Heart left ventricle (tissue), 16 donors: ENCODE data around the gene POC1A. TPM values are rescaled to one million over a fixed set of nuclear protein-coding genes. Genes with fewer than 3 reads are reported as not detected.

Experiments used
- ATAC-seq, 4 donors: fragments of 200-7000 bp; cut with Tn5 transposase; one replicate each; pipeline ENCODE4 v1.9.1; 2020 to 2022; ENCODE audit warnings: moderate library complexity in 4 of 4, mild to moderate bottlenecking in 3 of 4, moderate number of reproducible peaks in 1 of 4
- DNase-seq, 5 donors: peaks; one replicate each; pipeline ENCODE4 v3.0.0-alpha.2; 2020
- H3K27ac ChIP-seq, 12 donors: fragments of 200-600 bp; sonication (generic) in 4 of 12; one replicate each; pipeline versions ENCODE4 v1.5.0 to v1.8.0; 2016 to 2022; ENCODE audit warnings: mild to moderate bottlenecking in 2 of 12
- H3K27me3 ChIP-seq, 9 donors: fragments of 200-600 bp; sonication (generic) in 2 of 9; one replicate each; pipeline versions ENCODE4 v1.5.1 to v1.8.0; 2016 to 2022; ENCODE audit warnings: mild to moderate bottlenecking in 3 of 9
- H3K36me3 ChIP-seq, 9 donors: fragments of 200-600 bp; sonication (generic) in 2 of 9; one replicate each; pipeline versions ENCODE4 v1.5.0 to v1.8.0; 2018 to 2022; ENCODE audit warnings: mild to moderate bottlenecking in 2 of 9
- H3K4me1 ChIP-seq, 12 donors: fragments of 200-600 bp; sonication (generic) in 4 of 12; one replicate each; pipeline versions ENCODE4 v1.5.0 to v1.8.0; 2016 to 2022; ENCODE audit warnings: mild to moderate bottlenecking in 3 of 12
- H3K4me3 ChIP-seq, 12 donors: fragments of 200-600 bp; sonication (generic) in 4 of 12; one replicate each; pipeline versions ENCODE4 v1.5.0 to v1.8.0; 2017 to 2022; ENCODE audit warnings: mild to moderate bottlenecking in 9 of 12, moderate library complexity in 4 of 12
- H3K9me3 ChIP-seq, 12 donors: fragments of 200-600 bp; sonication (generic) in 4 of 12; one replicate each; pipeline versions ENCODE4 v1.5.0 to v1.8.0; 2016 to 2022; ENCODE audit warnings: mild to moderate bottlenecking in 1 of 12
- CTCF ChIP-seq, 12 donors: fragments of 200-600 bp; sonication (generic) in 4 of 12; IDR thresholded peaks; one replicate each; pipeline versions ENCODE4 v1.5.0 to v1.8.0; 2018 to 2022; ENCODE audit warnings: antibody characterized with exemption in 12 of 12, mild to moderate bottlenecking in 5 of 12
- POLR2A ChIP-seq, 2 donors: fragments of 450-650 bp; IDR thresholded peaks; one replicate each; pipeline ENCODE4 v1.6.1; 2017; ENCODE audit warnings: antibody characterized with exemption in 2 of 2, mild to moderate bottlenecking in 2 of 2, moderate library complexity in 2 of 2
- WGBS, 4 donors: extraction: QIAGEN DNeasy Blood & Tissue Kit in 2 of 4; methylation state at CpG; one replicate each; pipeline versions ENCODE4 v1.1.5 to v1.1.7; 2013 to 2018; 5-methylcytosine and 5-hydroxymethylcytosine counted together
- intact Hi-C, 10 donors: fragments of 100-400 bp; cut with DNase I; formaldehyde crosslinking; loops; one replicate each; pipeline versions ENCODE4 v1.11.1 to v1.14.2; 2022
- polyA plus RNA-seq, 2 donors: library from polyadenylated mRNA; stranded (reverse); fragments of 200-250 nt; gene quantifications; one replicate each; pipeline ENCODE4 v1.2.3, GENCODE V29; 2013
- total RNA-seq, 9 donors: library from RNA; depleted of rRNA in 2 of 9; stranded (reverse); fragments of >200 nt in 2 of 9; fragmentation: NEBNext Ultra II Directional in 3 of 9; extraction: Animal tissue kit (Norgen Biotek cat#: 25700) in 3 of 9; gene quantifications; one replicate each; pipeline versions ENCODE4 v1.1.0 to v1.2.4, GENCODE V29; 2016 to 2023
- donor health status: ischemic (EF 13 %, LVEDD 7.1; RV severe dilation, severe dysfunction).
- donor health status: healthy with polysubstance abuse.
- donor health status: DM: no; HTN: yes; CAD: no.
- donor health status: DM: no; HTN: no; CAD: no.
- donor health status: ischemic (EF 25% LVEDD 6.9; RV normal size, moderate dysfunction).
- donor health status: ischemic (EF 25% LVEDD 5.7; RV mildly dilated, moderate dysfunction).
- donor health status: healthy.
- donor health status: DM: yes; HTN: yes; CAD: no.
- donor health status: ischemic (EF 35%, LVEDD 5.7; RV mildly dilated, moderate dysfunction).
- donor health status: nonischemic (EF 11% LVEDD 7.7; RV severe dilation, severe dysfunction).
- donor health status: DM: yes; HTN: yes; CAD: no.
- donor health status: PGD.
- donor health status: ischemic (EF 29% LVEDD 5.4; RV normal size, mild dysfunction).
- donor health status: nonischemic (EF 23%, LVEDD 6.1; RV moderate dilation, normal function).

Gene POC1A
- total and polyA plus RNA-seq, 11 donors, result 0.50 to 5.2 (median 1.4) TPM

GRCh38 chr3:52072020-52072419 lies 82.2 kb downstream of the POC1A start:
- no peak overlapping the region for H3K4me3 ChIP-seq
- no peak for DNase-seq
- H3K4me1 ChIP-seq, result peaks cover 0 to 29% (median 18%) of the 10 kb centered on the region in 12 donors
- intact Hi-C loops, result loop anchor here in 1 of 10 donors (5.0 kb wide), 1 partner anchor 35 kb away; no protein-coding TSS in a partner anchor
- H3K36me3 ChIP-seq, result no peaks in the 10 kb centered on the region
- H3K9me3 ChIP-seq, result no peaks in the 10 kb centered on the region
- H3K27ac ChIP-seq, result peak overlapping the region in 1 of 12 donors; percentile 84
- ATAC-seq, result no peak
- TF ChIP-seq CTCF (IDR thresholded peaks at IDR 0.05) (no peak), POLR2A (IDR thresholded peaks at IDR 0.05) (no peak)
- 88 to 100% (median 93%) methylated on average over 3 to 5 of the region's 5 CpGs for WGBS, 4 donors
- no peaks in the 10 kb centered on the region for H3K27me3 ChIP-seq

- 49 to 65% (median 52%) methylated on average over 16 to 22 of the region's 22 CpGs for WGBS, 4 donors
- Histone ChIP-seq H3K9me3 (no peaks in the 10 kb centered on the region), H3K4me3 (no peak overlapping the region), H3K27ac (peak overlapping the region; percentile 80 to 92 (median 85)), H3K36me3 (no peaks in the 10 kb centered on the region), H3K27me3 (no peaks in the 10 kb centered on the region), H3K4me1 (peaks cover 0 to 33% (median 21%) of the 10 kb centered on the region in 12 donors)
- DNase-seq (peak in 4 of 5 donors; percentile 56 to 83 (median 69)), ATAC-seq (peak; percentile 86 to 92 (median 88))
- intact Hi-C loops, result loop anchor here in 1 of 10 donors (5.0 kb wide), 1 partner anchor 36 kb away; no protein-coding TSS in a partner anchor
- TF ChIP-seq POLR2A (IDR thresholded peaks at IDR 0.05) (peak in 1 of 2 donors; percentile 27), CTCF (IDR thresholded peaks at IDR 0.05) (peak in 2 of 12 donors; percentile 28 to 29)
Observed at GRCh38 chr3:52070724-52071621, 83.2 kb downstream of the POC1A start.

- DNase-seq (no peak), ATAC-seq (no peak)
- Histone ChIP-seq H3K4me1 (peaks cover 0 to 40% (median 26%) of the 10 kb centered on the region in 12 donors), H3K9me3 (no peaks in the 10 kb centered on the region), H3K4me3 (no peak overlapping the region), H3K27ac (peak overlapping the region in 11 of 12 donors; percentile 83 to 92 (median 86)), H3K36me3 (no peaks in the 10 kb centered on the region), H3K27me3 (no peaks in the 10 kb centered on the region)
- intact Hi-C loops, result loop anchor here in 1 of 10 donors (5.0 kb wide), 1 partner anchor 37 kb away; no protein-coding TSS in a partner anchor
- 96 to 98% (median 97%) methylated on average over 4 of the region's 4 CpGs for WGBS, 4 donors
- TF ChIP-seq POLR2A (IDR thresholded peaks at IDR 0.05) (no peak), CTCF (IDR thresholded peaks at IDR 0.05) (no peak)
Observed at GRCh38 chr3:52069855-52070254, 84.4 kb downstream of the POC1A start.

- no peaks in the 10 kb centered on the region for H3K36me3 ChIP-seq
- peaks cover 0 to 40% (median 26%) of the 10 kb centered on the region in 12 donors for H3K4me1 ChIP-seq
- DNase-seq, result no peak
- TF ChIP-seq POLR2A (IDR thresholded peaks at IDR 0.05), result no peak
- TF ChIP-seq CTCF (IDR thresholded peaks at IDR 0.05), result no peak
- WGBS, 4 donors, result 94 to 100% (median 97%) methylated on average over 5 of the region's 5 CpGs
- ATAC-seq, result no peak
- H3K27ac ChIP-seq, result no peak overlapping the region
- intact Hi-C loops, result no loop called here
- no peak overlapping the region for H3K4me3 ChIP-seq
- no peaks in the 10 kb centered on the region for H3K9me3 ChIP-seq
- H3K27me3 ChIP-seq, result no peaks in the 10 kb centered on the region
Observed at GRCh38 chr3:52069135-52069534, 85.1 kb downstream of the POC1A start.
